GM21447 (cell line): Measurements from ENCODE around the gene PRG2.
"Not testable (repeated sequence)": the region's sequence is repeated elsewhere in the genome, so short reads cannot be mapped to it uniquely, and the experiment has no call there.

Source experiments
- ATAC-seq: cut with Tn5 transposase; IDR thresholded peaks from one replicate; pipeline ENCODE4 v1.9.1; 2021; ENCODE audit not compliant: unreplicated experiment

PRG2 gene

DNA sequence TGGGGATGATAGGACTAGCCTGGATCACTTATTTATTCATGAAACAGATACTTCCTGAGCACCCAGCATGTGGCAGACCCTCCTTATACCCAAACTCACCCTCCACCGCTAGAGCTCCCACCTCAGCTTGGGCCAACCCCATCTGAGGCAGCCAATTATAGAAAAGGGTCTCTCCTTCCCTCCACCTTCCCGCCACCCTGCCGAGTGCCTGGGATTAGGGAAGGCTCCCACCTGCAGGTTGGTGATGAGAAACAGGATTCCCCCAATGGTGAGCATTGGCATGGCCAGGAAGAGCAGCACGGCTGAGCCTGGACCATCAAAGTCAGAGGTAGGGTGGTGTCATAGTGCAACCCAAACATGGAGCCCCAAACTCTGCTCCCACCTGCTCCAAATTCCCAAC lies 30.6 kb upstream of the PRG2 start:
- no peak for ATAC-seq

- no peak for ATAC-seq
These were observed 28.7 kb upstream of the PRG2 start for GRCh38 chr11:57419146-57419545.

- no peak for ATAC-seq
These were observed 27.7 kb upstream of the PRG2 start for GRCh38 chr11:57418131-57418530.

- no peak for ATAC-seq
These were observed 26.6 kb upstream of the PRG2 start for GRCh38 chr11:57417056-57417455.

DNA sequence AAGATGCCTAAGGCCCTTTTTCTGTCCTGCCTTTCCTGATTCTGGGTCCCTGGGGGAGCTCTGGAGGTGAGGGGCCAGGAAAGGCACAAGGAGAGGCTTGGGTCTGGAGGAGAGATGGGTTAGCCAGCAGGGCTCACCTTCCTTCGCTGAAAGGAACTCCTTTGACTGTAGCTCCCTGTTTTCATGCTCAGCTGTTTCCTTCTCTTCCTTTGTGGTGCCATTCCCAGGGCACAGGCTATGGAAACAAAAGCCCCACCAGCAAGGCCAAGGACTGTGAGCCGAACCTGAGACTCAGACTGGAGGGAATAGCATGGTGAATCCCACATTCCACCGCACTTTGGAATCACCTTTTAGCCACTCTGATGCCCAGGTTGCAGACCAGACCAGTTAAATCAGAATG lies 26.0 kb upstream of the PRG2 start:
- ATAC-seq: no peak

GRCh38 chr11:57414612-57415212 lies 24.3 kb upstream of the PRG2 start:
- ATAC-seq: no peak

DNA sequence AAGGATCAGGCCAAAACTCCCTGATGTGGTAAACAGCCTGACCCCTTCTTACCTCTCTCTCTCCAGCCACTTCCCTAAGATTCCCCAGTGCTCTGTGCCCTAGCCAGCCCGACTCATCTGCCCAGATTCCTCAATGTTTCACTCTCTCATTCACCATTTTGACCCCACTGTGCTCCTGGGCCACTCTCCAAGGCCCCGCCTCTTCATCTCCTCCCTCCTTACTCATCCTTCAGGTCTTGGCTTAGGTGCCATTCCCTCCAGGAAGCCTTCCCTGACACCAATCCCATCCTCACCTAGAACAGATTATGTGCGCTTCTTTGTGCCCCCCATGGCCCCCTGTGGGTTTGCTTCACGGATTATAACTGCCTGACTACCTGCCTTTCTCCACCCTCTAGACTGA lies 23.2 kb upstream of the PRG2 start:
- no peak for ATAC-seq

DNA sequence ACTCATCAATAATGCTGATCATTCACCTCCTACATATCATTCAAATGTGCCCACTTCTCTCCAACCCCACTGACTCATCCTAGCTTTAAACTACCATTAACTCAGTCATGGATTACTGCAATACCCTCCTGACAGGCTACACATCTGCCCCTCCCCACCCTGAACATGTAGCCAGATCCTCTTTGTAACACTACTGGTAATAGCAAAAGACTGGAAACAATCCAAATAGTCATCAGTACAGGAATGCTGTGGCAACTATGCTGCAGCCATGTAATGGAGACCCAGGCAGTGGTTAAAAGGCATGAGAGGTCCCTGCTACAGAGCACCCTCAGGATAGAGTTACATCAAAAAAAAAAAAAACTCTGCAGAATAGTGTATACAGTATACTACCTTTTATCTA lies 19.8 kb upstream of the PRG2 start:
- ATAC-seq: no peak

- ATAC-seq: no peak
These were observed 19.1 kb upstream of the PRG2 start for GRCh38 chr11:57409321-57410100.

DNA sequence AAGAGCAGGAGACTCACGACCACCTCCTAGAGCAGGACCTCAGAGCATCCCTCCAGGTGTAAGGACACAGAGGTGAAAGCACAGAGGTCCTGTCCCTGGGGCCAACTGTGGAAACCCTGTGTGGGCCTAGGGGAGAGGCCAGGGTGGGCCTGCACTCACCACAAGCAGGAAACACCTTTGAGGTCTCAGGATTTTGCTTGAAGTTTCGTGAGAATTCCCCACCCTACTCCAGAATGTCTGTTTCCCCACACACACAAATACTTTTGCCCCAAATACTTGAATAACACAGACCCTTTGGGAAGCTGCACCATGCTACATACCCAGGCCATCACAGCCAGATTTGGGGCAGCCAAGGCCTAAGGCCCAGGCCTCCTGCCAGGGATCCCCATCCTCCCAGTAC lies 18.3 kb upstream of the PRG2 start:
- ATAC-seq: no peak

- ATAC-seq: no peak
These were observed 17.6 kb upstream of the PRG2 start for GRCh38 chr11:57407941-57408475.

- no peak for ATAC-seq
These were observed 16.8 kb upstream of the PRG2 start for GRCh38 chr11:57407010-57407920.

GRCh38 chr11:57406337-57406904 lies 16.0 kb upstream of the PRG2 start:
- ATAC-seq: peak; percentile 88

DNA sequence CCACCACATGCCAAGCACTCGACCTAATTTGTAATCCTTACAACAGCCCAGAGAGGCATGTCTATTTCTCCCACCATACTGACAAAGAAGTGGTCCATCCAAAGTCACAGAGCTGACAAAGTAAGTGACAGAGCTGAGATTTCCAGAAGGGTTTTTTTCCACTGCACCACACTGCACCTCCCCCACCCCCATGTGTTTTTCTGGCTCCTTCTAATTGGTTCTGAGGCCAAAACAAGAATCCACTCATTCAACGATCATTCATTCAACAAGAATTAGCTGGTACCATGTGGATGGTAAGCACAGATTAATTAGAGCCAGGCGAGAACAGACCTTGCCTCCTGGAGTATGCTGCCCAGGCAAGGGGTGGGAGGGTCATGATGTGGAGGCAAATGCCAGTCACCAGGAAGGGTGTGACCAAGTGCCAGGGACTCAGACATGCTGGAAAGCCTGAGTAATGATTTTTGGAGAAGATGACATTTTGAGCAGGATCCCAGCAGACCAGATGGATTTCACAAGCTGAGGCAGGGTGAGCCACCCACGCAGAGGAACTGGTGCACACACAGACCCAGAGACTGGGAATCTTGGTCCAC lies 14.9 kb upstream of the PRG2 start:
- ATAC-seq: no peak

- no peak for ATAC-seq
These were observed 13.3 kb upstream of the PRG2 start for GRCh38 chr11:57403802-57404147.

- ATAC-seq: not testable (repeated sequence)
These were observed 12.8 kb upstream of the PRG2 start for GRCh38 chr11:57403003-57403801.

- ATAC-seq: no peak
These were observed 11.9 kb upstream of the PRG2 start for GRCh38 chr11:57402188-57403002.

GRCh38 chr11:57399972-57400578 lies 9.6 kb upstream of the PRG2 start:
- no peak for ATAC-seq

- no peak for ATAC-seq
These were observed 8.8 kb upstream of the PRG2 start for GRCh38 chr11:57399221-57399620.
